ENCODE measurements around the gene HSPH1.
A peak's percentile ranks its signal among the peaks of the same experiment; 100 is the strongest.

Gene HSPH1

DNA sequence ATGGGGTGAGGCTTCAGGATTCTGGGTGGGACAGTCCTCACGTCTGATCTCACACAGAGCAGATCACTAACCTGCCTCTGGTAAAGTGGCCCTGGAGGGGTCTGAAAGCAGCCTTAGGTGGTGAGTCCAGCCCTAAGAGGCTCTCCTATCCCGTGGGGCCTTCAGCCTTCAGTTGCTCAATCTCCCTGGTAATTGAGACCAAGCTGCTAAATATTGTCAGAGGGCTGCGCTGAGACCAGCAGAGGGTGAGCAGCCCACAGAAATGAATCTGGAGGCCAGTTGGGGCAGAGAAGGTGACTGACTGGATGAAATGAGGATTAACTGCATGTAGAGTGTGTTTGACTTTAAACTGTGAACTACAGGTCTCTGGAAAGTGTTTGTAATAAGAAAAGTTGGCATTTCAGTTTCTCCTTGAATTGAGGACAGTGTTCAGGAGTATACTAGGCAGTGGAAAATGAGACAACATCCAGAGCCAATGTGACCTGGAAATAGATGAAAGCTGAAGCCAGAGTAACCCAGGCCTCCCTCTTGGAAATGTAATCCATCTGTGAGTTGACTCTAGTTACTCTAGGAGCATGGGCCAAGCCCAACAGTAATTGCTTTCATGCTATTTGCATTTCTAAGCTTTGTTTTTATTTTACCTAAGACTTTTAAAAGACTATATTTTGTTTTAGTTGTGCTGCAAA is 14.3 kb upstream of the HSPH1 start:
- no peak for DNase-seq

DNA sequence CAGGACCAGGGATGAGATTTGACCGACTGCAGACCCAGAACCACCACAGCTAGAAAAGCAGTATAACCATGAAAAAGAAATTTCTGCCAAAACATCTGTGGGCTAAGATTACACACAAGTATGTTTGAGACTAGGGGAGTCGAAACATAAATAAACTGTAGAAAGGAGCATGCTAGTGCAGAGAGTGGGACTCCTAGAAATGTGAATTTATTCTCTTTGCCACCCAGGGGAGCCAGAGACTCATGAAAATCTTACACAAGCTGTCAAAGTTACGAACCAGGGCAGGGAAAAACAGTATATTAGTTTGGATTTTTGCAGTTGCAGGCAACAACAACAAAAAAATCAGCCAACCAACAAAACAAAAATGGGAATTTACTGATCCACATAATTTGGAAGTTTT is 12.3 kb upstream of the HSPH1 start:
- DNase-seq: peak; percentile 41

DNA sequence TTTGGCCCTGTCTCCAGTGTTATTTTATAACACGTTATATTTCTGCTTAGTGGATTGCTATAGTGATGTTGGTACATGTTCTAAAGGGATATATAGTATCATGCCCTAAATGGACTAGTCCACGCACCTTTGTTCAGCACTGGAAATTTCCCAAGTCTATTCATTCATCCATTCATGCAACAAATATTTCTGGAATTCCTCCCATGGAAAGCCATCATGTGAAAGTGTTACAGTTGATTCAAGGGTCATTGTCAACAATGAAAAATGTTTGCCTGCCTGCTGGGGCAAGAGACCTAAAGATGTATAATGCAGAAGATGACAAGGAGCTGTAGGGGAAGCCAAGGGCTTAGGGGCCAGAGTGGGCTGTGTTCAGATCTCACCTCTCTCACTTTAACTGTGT is 10.8 kb upstream of the HSPH1 start:
- no peak for DNase-seq

DNA sequence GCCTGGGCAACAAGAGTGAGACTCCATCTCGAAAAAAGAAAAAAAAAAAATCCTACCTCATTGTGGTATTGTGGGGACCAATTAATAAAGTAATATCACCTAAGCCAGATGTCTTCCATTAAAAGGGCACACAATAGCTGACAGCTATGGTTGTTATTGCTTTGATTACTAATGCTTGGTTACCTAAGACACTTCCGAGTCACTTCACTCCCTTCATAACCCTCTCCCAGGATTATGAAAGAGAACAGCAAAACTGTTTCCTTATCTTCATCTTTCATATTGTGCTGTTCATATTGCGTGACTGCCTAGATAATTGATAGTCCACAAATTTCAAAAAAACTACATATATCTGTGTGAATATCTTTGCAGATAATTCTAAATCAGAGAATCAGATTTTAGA is 10.3 kb upstream of the HSPH1 start:
- DNase-seq: no peak

DNA sequence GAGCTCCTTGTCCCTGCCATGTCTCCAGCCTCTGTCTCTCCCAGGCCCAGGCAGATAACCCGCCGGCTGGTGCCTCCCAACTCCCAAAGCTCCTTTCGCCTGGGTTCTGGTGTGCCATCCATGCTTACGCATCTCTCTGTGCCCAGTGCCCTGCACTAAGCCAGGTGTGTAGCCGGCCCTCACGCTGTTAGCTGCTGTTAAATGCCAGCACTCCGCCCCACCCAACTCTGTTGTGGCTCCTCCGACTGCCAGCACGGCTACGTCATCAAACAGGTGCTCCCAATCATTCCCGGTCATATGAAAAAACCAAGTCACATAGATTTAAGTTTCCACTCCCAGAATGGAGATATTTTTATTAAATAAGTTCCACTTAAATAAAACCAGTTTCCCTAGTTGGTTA is 7.0 kb upstream of the HSPH1 start:
- DNase-seq: no peak

DNA sequence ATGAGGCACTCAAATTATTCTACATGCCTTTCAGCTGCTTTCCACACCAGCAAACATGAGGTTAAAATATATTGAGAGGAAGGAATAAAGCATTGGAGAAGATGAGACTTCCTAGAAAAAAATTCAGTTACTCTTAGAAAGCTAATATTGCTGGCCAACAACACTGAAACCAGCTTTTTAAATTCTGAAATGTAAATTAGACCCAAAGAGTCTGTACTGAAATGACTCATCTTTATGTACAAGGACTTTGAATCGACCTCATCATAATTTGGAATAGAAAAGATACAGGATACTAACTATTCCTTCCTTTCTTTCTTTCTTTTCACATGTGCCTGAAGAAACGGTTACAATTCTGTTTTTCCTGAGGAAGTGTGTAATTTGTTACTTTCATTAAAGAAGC is 6.5 kb upstream of the HSPH1 start:
- DNase-seq: no peak

DNA sequence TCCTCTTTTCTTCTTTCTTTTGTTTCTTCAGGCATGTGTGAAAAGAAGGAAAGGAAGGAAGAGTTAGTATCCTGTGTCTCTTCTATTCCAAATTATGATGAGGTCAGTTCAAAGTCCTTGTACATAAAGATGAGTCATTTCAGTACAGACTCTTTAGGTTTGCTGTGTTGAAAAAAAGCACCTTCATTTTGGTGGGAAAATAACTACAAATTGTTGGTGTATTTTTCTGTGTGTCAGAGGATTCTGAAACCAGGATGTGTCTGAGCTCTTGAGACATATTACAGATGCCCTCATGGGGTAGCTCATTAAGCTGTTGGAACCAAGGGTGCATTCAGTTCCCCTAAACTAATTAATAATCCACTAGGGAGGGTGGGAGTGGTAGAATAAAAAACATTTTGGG is 5.8 kb upstream of the HSPH1 start:
- no peak for DNase-seq

DNA sequence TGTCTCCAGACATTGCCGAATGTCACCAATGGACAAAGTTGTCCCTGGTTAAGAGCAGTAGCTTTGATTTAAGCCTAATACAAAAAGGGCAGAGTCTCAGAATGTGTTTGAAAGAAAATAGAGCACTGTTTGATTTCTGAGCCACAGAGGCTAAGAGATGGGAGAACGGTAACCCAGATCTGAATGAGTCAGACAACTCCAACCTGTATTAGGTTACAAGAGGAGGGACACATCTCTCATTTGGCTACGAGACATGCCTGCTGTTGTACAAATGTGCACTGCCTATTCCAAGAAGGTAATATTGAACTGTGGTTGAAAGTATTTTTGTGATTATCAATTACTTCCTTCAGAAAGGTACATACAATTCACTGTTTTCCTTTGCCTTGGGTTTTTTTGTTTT is 4.9 kb upstream of the HSPH1 start:
- no peak for DNase-seq

DNA sequence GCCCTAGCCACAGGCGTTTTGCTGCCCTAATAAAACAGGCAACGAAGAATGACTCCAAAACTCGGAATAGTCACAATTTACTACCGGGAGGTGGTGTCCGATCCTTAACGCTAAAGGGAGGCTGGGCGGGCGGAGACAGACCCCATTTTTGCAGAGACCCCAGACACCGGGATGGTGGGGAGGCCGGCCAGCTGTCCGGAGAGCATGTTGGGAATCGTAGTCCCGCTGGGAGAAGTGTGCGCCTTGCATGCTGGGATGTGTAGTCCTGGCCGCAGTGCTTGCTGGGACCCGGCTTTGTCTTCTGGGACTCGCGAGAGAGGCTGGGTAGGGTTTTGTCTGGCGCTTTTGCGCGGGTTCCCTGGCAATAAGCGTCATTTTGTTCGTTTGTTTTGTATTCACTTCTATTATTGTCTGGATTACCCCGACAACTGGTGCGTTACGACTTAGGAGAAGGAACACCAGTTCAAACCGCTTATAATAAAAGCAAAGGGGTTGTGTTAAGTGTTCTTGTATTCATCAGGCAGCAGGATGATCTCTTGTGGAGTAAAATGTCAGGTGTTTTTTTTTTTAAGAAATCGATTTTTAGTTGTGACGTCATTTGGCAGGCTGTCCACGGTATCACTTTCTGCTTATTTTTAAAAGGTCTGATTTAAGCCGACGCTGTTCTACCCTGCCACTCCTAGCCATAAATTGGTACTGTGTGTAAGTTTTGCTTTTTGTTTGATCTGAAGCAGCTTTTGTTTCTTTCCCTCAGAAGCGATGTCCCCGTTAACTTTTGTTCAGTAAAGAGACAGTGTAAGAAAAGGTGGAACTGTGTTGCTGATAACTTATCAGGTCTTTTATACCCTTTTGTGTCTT is 676 bp upstream of the HSPH1 start:
- DNase-seq: peak; percentile 97

DNA sequence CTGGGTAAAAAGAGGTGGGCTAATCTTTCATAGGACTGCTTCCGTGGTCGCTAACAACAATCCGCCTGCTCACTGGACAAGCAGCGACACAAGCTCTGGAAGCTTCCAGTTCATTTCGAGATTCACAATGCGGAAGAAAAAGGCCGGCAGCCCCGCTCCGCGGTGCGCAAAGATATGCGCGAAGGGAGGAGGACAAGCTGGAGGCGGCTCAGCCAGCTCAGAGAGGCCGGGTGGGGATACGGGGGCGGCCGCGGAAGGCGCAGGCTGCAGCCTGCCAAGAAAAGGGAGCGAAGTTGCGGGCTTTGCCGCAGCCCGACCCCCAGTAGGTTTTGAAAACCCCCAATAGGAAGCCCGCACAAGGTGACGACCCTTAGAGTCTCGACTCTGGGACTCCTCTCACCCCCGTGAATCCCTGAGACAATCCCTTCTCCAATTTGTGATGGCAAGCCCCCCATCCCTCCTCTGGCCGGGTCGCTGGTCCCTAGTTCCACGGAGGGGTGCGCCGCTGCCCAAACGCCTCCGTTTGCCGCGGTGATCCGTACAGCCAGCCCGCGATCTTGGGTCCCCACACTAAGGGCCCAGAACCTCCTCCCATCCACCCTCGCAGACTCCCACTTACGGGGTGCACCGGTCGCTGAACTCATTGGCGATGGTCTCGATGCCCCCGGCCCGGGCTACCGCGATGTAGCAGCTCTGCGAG is 697 bp downstream of the HSPH1 start:
- DNase-seq: peak; percentile 51

DNA sequence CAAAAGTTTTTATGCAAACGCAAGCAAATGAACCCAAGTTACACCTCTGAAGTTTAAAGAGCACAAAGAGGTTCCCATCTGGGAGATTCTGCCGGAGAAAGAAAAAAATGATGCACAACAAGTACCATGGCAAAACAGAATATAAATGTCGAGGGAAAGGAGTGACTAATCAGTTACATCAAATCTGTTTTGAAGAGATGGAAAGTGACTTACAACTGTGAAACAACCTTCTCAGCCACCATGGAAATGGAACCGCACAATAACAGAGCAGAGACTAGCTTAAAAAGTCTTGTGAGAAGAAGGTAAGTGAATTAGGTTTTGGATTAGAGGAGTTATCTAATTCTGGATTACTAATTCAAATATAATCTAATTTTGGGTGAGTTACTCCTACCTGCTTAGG is 2.4 kb downstream of the HSPH1 start:
- no peak for DNase-seq

DNA sequence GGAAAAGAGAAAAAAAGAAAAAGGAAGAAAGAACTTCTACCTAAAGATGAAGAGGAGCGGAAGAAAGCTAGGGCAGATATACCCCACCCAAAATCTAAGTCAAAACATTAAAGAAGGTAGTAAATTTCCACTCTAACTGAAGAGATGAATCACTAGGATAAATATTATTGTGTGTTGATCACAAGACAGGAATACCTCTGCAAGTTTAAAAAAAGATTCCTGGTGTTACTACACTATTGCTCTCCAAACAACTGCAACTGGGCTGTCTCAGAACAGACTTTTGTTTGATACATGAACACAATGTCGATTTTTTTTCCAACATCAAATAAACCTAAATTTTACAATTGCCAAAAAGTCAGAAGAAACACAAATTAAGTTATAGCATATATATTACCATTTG is 6.8 kb downstream of the HSPH1 start:
- DNase-seq: no peak

DNA sequence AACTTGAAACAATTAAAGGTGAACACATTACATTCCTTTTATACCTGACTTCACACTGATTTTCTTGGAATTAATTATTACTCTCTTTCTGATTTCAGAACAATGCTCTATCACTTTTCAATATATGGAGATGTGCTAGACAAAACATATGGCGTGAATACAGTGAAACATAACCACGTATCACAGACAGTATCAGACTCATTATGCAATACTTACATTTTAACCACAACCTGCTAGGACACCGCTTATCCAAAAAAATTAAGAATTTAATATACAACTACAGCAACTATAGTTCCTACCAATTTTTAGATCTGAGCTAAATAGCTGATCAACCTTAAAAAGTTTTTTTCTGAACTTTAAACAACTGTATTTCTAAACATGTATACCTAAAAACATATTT is 9.9 kb downstream of the HSPH1 start:
- DNase-seq: no peak

DNA sequence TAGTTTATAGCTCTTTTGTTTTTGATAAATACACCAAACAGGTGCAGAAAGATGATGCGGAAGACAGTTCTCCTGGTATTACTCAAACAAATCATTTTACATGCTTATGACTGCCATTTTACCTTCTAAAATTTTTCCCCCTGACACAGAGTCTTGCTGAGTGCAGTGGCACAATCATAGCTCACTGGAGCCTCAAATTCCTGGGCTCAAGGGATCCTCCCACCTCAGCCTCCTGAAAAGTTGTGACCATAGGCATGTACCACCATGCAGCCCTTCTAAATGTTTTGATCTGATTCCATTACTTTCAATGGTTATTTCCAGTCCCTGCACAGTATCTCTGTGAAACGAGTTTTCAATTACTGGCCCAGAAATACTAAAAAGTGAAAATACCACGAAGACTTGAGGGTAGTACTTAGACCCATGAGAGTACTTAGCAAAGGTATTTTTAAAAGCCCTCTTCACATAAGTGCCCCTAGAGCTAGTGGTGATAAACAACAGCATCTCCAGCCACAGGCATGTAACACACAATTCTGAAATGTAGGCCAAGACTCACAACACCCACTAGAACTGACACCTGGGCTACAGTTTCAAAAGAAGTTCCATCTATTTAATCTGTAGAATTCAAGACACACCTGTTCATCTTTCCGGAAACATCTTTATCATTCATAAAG is 11.3 kb downstream of the HSPH1 start:
- DNase-seq: no peak

DNA sequence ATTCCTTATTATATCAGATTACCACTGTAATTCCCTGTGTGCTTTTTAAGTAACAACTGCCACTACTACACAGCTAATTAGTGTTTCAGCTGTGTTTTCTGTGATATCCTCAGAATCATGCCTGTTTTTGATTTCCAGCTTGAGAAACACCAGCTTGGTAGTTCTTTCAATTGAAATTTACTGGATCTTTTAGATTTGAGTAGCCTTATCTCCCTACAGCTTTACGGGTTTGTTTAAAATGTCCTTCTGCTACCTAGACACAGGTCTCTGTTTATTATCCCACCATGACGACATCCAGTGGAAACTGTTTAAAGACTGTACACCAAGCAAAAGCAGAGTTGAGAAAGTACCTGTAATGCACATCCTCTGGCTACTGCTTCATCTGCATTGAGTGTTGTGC is 12.1 kb downstream of the HSPH1 start:
- DNase-seq: no peak

DNA sequence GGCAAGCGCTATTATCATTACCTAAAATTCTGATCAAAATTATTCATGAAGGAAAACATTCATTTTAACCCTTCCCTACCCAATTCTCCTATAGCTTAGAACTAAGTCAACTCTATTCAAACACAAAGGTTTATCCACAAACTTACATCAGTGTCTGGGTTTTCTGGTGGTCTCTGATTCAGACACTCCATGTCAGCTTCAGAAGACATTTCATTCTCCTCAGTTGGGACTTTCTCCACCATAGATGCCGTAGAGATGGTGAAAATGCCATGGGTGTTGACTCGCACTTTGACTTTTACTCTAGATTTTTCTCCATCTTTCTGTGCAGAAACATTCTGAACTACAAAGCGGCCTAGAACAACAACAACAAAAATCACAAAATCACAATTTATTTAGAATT is 16.3 kb downstream of the HSPH1 start:
- DNase-seq: no peak

DNA sequence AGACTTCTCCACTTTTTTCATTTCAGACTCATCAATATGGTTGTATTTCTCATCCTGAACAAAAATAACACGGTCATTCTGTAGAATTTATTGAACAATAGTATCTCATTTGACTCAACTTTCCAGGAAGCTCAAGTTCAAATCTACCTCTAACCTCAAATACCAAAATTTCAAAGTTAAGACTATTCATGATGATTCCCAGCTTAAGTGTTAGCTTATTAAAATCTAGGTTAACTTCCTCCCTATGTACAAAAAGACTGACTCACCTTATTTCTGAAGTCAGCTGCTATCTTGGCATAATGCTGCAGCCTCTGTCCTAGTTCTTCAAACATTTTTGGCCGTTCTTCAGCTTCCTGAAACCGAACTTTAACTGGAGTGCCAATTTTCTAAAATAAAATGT is 23.2 kb downstream of the HSPH1 start:
- DNase-seq: no peak

DNA sequence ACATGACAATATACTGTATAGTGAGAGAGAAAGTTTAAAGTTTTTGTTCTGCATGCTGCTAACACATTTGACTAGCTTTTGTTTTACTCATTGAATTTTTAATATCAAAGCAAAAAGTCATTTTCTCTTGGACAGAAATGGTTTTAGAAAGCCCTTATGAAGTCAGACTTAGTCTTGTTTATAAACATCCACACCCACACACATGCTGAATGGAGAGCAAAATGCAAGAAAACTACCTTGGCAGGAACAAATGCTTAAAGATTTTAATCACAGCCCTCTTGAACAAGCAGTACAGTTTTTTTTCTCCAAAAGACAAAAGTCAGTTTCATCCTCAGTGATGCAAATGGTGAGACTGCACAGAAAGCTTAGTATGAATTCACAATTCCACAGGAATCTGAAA is 25.0 kb downstream of the HSPH1 start:
- DNase-seq: no peak

DNA sequence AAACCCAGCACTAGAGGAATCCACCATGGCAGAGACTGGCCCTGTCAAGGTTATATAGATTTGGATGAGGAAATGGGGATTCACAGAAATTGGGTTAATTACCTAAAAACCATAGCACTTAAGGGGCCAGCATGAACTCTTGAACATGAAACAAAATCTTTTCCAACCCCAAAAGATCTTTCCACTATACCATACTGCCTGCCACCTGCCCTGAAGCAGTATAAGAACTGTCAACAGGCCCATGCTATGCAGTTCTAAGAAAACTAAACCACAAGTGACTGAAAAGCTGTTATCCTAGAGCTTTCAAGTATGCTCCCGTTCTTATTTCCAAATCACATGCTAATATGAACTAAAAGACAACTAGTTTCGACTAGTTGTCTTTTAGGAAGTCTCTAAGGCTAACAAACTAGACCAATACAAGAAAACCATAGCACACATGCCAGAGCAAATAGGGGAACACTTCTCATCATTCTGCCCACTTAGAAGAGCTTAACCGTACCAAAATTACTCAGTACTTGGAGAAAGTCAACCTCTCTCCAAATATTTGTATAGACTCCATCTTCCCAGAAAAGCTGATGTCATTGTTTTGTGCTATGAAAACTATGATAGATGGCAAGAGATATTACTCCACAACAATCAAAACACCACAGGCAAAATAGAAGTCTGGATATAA is 27.5 kb downstream of the HSPH1 start:
- DNase-seq: no peak

DNA sequence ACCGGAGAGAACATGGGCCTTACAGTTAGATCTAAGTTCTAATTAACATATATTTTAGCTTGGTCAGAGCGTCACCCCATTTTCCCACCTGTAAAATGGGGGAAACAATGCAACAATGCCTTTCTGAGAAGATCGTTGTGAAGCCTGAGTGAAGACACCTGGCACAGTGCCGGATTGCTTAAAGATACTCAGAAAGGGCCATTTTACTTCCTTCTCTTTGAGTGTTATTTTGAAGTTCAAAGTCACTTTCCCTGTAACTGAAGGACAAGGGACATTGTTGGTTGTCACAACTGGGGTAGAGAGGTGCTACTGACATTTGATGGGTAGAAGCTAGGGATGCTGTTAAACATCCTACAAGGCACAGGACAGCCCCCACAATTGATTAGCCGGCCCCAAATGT is 28.1 kb downstream of the HSPH1 start:
- DNase-seq: no peak

DNA sequence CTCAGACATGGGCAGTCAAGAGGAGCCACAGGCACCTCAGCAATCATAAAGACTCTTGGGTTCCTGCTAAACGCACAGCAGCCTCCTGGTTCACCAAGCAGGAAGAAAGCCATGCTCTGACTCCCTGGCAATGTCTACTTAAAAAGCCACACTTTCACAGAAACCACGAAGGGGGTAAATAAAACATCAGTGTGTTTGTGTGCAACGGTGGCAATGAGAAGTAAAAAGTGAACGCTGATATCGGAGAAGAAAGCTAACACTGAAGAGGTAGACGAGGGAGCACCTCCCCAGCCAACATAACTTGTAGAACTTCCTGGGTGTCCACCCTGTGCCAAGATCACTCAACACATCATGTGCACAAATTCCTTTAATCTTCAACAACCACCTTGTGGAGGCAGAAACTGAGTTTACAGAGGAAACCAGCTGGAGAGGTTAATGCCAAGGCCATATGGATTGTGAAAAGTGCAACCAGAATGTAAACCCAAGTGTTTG is 30.2 kb downstream of the HSPH1 start:
- DNase-seq: no peak

DNA sequence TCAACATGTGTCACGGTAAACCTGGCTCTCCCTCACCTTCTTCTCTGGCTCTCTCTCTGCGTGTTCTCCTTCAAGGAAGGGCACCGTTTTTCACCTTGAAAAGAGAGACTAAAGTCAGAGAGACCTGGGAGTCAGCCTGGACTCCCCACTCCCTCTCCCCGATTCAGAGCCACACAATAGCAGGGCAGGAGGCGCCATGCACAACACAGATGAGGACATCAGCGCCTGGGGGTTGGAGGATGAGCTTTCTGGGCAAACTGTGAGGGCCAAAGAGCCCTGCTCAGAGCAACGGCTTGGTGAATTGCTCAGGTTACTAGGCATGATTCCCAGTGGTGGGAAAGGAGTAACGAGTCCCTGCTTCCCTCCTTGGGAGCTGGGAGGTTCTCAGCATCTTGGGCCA is 32.3 kb downstream of the HSPH1 start:
- no peak for DNase-seq

DNA sequence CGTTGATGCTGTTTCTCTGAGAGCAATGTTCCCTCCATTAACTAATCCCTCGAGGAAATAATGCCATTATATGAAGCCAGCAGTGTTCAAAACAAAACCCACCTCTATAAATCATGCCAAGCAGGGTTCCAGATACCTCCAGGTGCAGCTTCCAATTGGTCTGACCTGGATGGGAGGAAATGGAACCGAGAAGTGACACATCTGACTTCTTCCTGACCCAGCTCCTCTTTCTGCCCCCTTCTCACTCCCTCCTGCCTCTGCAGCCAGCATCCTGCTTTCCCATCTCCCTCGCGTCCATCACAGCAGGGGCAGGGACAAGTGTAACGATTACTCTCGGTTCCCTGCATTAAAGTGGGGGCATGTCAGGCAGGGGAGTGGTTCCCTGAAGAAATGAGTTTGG is 37.5 kb downstream of the HSPH1 start:
- DNase-seq: no peak

Data from midbrain (tissue), 1 donor.